ENCODE results near the gene LHPP. TPM values are rescaled to one million over a fixed set of nuclear protein-coding genes. Genes with fewer than 3 reads are reported as not detected.

Gene LHPP
- total RNA-seq, 1 donor from 2014 or later, result 15.2 TPM

DNA sequence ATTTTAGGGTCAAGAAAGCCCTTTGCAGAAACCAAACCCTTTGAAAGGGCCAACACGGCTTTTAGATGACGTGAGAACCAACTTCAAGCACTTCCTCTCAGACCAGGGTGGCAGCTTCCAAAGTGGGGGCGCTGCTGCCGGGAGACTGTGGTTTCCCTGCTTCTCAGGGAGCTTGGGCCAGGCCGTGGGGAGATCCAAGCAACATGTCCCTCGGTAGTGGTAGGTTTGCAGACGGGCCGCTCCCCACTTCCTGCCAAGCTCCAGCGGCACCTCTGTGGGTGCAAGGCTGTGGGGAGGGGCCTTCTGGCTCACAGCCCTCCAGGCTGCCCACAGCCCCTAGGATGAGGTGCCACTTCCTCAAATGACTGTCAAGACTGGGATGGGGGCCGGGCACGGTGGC lies 150.1 kb downstream of the LHPP start:
- no peaks in the 10 kb centered on the region for H3K9me3 Mint-ChIP-seq (ENCODE audit: low read depth)

DNA sequence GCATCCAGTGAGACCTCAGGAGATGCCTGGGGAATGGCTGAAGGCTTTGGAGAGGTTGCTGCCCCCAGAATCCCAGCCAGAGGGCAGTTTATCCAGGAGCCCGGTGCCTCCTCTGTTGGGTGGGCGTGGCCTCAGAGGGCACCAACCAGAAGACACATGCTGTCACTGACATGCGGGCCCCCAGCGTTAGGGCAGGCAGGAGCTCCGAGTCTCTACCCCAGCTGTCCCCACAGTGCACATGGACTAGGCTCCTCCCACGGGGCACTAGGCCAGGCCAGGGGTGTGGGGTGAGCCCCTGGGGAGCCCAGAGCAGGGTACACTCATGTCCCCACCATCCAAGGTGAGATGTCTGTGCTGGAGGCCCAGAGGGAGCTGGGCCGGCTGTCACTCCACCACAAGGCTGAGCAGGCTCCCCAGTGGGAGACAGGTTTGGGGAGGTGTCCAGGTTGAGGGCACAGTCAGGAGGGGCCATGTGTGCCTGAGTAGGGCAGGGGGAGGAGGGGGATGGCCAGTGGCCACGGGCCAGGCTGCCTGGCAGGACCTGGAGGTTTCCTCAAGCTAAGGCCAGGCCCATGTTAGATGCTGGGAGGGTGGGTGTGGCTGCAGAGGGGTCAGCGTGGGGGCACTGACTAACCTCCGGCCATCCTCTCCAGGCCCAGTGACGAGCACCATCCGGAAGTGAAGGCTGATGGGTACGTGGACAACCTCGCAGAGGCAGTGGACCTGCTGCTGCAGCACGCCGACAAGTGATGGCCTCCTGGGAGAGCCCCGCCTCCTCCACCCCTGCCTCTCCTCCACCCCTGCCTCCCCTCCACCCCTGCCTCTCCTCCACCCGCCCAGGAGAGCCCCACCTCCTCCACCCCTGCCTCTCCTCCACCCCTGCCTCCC lies 151.2 kb downstream of the LHPP start:
- Mint-ChIP-seq H3K4me1 (ENCODE audit: low read depth) (no peaks in the 10 kb centered on the region), H3K27me3 (no peaks in the 10 kb centered on the region), H3K36me3 (ENCODE audit: insufficient read depth) (peaks cover 1% of the 10 kb centered on the region), H3K27ac (no peak overlapping the region), H3K4me3 (ENCODE audit: low read depth) (no peak overlapping the region), H3K9me3 (ENCODE audit: low read depth) (no peaks in the 10 kb centered on the region)
- DNase-seq (ENCODE audit: low spot score, unreplicated experiment), result no peak
- TF ChIP-seq, protein P1, sequence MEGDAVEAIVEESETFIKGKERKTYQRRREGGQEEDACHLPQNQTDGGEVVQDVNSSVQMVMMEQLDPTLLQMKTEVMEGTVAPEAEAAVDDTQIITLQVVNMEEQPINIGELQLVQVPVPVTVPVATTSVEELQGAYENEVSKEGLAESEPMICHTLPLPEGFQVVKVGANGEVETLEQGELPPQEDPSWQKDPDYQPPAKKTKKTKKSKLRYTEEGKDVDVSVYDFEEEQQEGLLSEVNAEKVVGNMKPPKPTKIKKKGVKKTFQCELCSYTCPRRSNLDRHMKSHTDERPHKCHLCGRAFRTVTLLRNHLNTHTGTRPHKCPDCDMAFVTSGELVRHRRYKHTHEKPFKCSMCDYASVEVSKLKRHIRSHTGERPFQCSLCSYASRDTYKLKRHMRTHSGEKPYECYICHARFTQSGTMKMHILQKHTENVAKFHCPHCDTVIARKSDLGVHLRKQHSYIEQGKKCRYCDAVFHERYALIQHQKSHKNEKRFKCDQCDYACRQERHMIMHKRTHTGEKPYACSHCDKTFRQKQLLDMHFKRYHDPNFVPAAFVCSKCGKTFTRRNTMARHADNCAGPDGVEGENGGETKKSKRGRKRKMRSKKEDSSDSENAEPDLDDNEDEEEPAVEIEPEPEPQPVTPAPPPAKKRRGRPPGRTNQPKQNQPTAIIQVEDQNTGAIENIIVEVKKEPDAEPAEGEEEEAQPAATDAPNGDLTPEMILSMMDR (IDR thresholded peaks at IDR 0.05; ENCODE audit: unreplicated experiment), result no peak

More for the DNA sequence above, 150.1 kb downstream of the LHPP start:
- Mint-ChIP-seq H3K36me3 (ENCODE audit: insufficient read depth) (peaks cover 1% of the 10 kb centered on the region), H3K4me1 (ENCODE audit: low read depth) (peaks cover 2% of the 10 kb centered on the region), H3K27me3 (no peaks in the 10 kb centered on the region), H3K27ac (no peak overlapping the region), H3K4me3 (ENCODE audit: low read depth) (no peak overlapping the region)
- DNase-seq (ENCODE audit: low spot score, unreplicated experiment), result no peak
- TF ChIP-seq, protein P1 (IDR thresholded peaks at IDR 0.05; ENCODE audit: unreplicated experiment), result no peak

DNA sequence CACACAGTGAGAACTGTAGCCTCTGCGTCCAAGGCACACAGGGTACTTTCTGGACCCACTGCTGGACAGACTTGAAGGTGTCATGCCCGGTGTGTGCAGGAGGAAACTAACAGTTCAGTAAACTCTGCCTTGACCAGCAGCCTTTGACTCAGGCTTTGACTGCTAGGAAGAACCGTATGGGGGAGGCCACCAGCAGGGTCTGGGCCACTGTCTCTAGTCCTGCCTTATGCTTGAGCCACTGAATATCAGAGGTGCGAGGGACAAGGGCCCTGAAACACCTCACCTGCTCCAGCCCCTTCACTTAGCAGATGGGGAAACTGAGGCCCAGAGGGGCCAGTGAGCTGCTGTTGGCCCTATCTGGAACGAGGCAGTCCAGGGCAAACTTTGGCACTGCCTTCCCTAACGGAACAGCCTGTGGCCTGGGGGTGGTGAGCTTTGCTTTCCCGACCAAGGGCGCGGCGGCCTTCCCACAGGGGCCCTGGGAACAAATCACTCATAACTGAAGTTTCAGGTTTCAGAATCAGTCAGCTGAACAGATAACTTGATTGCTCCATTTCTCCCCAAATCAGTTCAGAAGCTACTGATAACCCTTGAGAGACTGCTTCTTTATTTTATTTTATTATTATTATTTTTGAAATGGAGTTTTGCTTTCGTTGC lies 152.5 kb downstream of the LHPP start:
- Mint-ChIP-seq H3K27ac (peak overlapping the region; percentile 77), H3K4me3 (ENCODE audit: low read depth) (no peak overlapping the region), H3K9me3 (ENCODE audit: low read depth) (no peaks in the 10 kb centered on the region), H3K4me1 (ENCODE audit: low read depth) (peaks cover 2% of the 10 kb centered on the region), H3K36me3 (ENCODE audit: insufficient read depth) (peaks cover 1% of the 10 kb centered on the region), H3K27me3 (no peaks in the 10 kb centered on the region)
- TF ChIP-seq, protein P1 (IDR thresholded peaks at IDR 0.05; ENCODE audit: unreplicated experiment), result no peak
- DNase-seq (ENCODE audit: low spot score, unreplicated experiment), result no peak

DNA sequence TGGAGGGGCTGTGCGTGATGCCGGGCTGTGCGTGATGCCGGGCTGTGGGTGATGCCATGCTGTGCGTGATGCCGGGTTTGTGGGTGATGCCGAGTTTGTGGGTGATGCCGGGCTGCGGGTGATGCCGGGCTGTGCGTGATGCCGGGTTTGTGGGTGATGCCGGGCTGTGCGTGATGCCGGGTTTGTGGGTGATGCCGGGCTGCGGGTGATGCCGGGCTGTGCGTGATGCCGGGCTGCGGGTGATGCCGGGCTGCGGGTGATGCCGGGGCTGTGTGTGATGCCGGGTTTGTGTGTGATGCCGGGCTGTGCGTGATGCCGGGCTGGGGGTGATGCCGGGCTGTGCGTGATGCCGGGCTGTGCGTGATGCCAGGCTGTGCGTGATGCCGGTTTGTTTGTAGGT lies 153.6 kb downstream of the LHPP start:
- TF ChIP-seq, protein P1 (IDR thresholded peaks at IDR 0.05; ENCODE audit: unreplicated experiment), result no peak
- Mint-ChIP-seq H3K4me1 (ENCODE audit: low read depth) (peaks cover 5% of the 10 kb centered on the region), H3K4me3 (ENCODE audit: low read depth) (no peak overlapping the region), H3K9me3 (ENCODE audit: low read depth) (no peaks in the 10 kb centered on the region), H3K27me3 (no peaks in the 10 kb centered on the region), H3K27ac (peak overlapping the region; percentile 59), H3K36me3 (ENCODE audit: insufficient read depth) (peaks cover 1% of the 10 kb centered on the region)
- no peak for DNase-seq (ENCODE audit: low spot score, unreplicated experiment)

DNA sequence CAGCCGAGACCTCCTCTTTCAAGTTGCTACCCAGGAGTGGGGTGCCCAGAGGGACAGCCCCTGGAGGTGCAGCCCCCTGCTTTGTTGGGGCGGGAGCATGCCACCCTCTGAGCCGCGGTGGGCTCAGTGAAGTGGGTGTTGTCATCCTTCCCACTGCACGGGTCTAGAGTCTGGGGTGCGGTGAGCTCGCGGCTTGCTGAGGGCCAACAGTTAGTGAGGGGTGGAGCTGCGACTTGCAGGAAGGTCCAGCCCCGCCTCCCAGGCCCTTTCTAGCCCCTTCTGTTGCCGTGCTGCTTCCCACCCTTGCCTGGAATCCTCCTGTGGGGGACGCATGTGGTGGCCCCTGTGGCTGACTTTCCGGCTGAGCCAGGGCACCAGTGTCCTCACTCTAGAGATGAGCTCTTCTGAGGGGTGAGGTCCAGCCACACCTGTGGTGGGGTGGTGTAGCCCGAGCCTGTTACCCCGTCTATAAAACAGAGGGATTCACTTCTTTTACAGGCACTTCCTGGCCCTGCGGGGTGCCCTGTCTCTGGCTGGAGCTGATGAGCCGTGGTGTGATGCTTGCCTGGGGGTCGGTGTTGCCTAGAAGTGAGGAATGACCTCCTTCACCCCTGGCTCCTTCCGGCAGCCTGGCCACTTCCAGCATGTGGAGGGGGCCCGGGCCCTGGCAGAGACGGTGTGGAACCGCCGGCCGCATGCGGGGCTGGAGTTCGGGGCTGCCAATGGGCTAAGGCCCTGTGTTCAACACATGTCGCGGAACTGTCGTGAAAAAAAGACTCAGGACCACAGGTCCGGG lies 154.6 kb downstream of the LHPP start:
- H3K27ac Mint-ChIP-seq, result no peak overlapping the region
- peaks cover 5% of the 10 kb centered on the region for H3K4me1 Mint-ChIP-seq (ENCODE audit: low read depth)

More for the DNA sequence above, 154.6 kb downstream of the LHPP start:
- TF ChIP-seq, protein P1 (IDR thresholded peaks at IDR 0.05; ENCODE audit: unreplicated experiment), result no peak
- Mint-ChIP-seq H3K4me3 (ENCODE audit: low read depth) (no peak overlapping the region), H3K27me3 (no peaks in the 10 kb centered on the region), H3K9me3 (ENCODE audit: low read depth) (no peaks in the 10 kb centered on the region), H3K36me3 (ENCODE audit: insufficient read depth) (peaks cover 1% of the 10 kb centered on the region)
- DNase-seq (ENCODE audit: low spot score, unreplicated experiment), result no peak

All from progenitor cell of endocrine pancreas (in vitro differentiated cells).